Dedifferentiated amniotic fluid mesenchymal stem cell (primary cell): ENCODE measurements around the gene SYNDIG1L.
"Not testable (repeated sequence)": the region's sequence is repeated elsewhere in the genome, so short reads cannot be mapped to it uniquely, and the experiment has no call there.

ENCODE experiments used
- DNase-seq: peaks from one replicate; pipeline ENCODE4 v3.0.0-alpha.2; 2016; ENCODE audit errors: extremely low spot score

SYNDIG1L gene

GRCh38 chr14:74426202-74426582, at the start of gene SYNDIG1L:
Gene SYNDIG1L, minus strand, starts transcription at chr14:74426210. Its CDS starts 16,466 bp downstream, at chr14:74409744.
- no peak for DNase-seq

DNA sequence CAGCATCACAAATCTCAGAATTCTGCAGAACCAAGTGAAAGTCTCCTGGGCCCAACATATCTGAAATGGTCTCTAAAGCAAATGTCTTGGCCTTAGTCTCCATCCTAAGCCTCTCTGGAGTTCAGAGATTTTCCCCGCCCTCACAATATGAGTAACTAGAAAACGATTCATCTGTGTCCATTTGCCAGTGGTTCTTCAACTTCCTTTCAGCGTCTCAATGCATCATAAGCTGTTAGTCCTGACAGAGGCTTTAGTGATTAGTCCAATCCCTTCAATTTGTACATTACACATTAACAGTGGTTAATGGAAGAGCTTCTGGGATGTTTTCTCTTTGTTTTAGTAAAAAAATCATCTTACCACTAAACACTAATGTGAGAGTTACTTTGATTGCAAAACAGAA, 49.7 kb upstream of the SYNDIG1L start:
- peak; percentile 58 for DNase-seq

- no peak for DNase-seq
These were observed 48.4 kb upstream of the SYNDIG1L start for GRCh38 chr14:74474376-74474775.

DNA sequence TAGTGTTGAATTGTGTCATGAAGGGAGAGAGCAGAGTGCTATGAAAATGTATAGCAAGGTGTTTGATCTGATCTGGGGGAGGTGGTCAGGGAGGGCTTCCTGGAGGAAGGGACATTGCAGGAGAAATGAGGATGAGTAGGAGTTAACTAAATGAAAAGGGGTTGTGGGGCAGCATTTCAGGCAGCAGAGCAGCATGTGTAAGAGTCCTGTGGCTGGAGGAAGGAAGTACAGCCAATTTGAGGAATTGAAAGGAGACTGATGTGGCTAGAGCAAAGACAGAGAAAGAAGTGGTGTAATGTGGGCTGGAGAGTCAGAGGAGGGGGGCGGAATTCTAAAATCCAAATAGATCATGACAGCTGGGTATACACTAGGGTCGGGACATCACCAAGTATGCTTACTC, 46.6 kb upstream of the SYNDIG1L start:
- DNase-seq: no peak

- DNase-seq: no peak
These were observed 43.8 kb upstream of the SYNDIG1L start for GRCh38 chr14:74469548-74470518.

DNA sequence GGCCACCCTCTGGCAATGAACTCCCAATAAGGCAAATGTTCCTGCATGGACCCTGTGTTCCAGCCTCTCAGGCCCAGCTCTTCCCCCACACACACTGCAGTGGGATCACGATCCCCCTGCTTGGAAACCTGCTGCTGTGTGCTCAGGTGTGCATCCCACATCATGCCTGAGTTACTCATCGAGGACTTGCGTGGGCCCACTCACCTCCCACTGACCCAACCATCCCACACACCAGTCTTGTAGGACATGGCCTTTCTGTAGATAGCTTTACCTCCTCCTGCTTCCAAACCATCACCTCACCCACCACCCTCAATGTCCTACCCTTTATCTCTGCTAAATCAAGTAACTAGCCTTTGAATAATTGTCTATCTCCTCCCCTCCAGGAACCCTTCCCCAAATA, 42.5 kb upstream of the SYNDIG1L start:
- no peak for DNase-seq

GRCh38 chr14:74465335-74465734, 39.3 kb upstream of the SYNDIG1L start:
- DNase-seq: no peak

DNA sequence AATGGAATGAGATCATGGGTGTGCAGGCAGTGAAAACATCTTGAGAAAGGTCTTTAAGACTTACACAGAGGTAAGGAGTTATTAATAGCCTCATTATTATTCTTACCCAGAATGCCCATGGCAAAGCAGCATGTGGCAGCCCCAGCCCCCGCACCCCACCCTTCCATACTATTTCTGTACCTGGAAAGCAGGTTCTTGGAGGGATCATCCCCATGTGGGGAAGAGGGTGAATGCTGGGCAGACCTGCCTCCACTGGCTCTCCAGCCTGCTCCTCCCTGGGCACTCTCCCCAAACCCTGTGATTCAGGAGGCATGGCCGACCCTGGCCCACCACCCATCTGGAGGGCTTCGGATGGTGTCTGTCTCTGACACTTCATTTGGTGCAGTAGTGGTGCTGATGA, 38.8 kb upstream of the SYNDIG1L start:
- DNase-seq: no peak

DNA sequence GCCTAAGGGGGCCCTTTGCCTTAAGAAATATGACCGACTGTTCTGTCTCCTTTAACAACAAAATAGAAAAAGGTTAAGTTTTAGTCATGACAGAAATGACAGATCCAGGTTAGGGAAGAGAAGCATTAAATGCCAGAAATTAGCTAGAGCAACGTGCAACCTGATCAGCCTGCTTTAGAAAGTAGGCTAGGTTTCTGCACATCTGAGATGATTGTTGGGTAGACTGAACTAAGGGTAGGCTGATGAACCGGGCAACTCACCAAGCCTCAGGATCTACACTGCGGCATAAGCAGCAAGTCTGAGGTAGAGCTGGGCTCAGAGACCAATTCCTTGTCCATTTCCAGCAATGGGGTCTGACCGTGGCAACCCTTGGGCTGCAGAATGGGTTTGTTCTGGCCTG, 37.7 kb upstream of the SYNDIG1L start:
- DNase-seq: no peak

- DNase-seq: no peak
These were observed 37.0 kb upstream of the SYNDIG1L start for GRCh38 chr14:74462993-74463392.

DNA sequence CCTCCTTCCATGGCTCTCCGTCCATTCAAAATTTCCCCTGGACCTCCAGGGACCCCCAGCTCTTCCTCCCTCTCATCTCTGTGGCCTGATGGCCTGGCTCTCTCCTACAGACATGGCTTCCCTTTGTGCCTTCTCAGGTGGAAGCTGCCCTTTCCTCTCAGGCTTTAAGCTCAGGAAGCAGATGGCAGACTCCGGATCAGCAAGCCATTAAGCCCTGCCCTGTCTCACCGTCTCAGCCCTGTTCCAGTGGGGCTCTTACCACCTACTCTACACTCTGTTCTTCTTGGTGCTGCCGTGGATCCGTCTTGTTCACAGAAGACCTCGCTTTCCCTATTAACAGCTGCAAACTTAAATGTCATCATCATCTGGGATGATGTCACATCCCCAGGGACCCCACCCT, 34.0 kb upstream of the SYNDIG1L start:
- no peak for DNase-seq

DNA sequence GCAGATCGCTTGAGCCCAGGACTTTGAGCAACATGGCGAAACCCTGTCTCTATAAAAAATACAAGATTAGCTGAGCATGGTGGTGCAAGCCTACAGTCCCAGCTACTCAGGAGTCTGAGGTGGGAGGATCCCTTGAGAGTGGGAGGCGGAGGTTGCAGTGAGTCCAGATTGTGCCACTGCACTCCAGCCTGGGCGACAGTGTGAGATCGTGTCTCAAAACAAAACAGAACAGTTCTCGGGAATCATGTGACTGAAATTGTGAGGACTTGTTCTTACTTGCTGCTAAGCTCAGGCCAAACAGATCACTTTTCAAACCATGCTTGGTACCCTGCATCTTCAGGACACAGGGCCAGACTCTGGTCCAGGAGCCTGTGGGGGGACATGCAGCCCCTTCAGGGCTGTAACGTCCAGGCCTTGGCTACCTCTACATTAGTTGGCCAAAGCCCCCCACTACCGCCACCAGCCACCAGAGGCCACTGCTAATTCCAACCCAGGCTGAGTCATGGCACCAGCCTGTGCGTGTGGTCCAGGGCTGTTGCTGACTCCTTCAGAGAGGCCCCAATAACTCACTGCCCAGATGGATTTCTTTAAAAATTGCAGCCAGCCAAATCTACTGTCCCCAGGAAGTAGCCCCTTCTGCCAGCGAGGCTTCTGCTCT, 33.4 kb upstream of the SYNDIG1L start:
- peak; percentile 47 for DNase-seq

DNA sequence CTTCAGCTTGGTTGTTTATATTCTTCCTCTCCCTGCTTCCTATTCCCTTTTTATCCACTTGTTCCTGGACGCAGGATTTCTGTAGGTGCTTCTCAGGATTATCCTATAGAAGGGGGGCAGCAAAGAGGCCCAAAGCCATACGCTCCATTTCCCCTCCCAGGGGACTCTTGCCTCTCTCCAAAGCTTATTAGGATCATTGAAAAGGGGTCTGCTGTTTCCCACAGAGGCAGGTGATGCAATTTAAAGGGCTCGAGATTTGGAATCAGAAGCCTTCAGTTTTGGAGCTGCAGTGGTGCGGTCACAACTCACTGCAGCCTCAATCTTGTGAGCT, 31.5 kb upstream of the SYNDIG1L start:
- DNase-seq: no peak

- no peak for DNase-seq
These were observed 30.9 kb upstream of the SYNDIG1L start for GRCh38 chr14:74456684-74457564.

DNA sequence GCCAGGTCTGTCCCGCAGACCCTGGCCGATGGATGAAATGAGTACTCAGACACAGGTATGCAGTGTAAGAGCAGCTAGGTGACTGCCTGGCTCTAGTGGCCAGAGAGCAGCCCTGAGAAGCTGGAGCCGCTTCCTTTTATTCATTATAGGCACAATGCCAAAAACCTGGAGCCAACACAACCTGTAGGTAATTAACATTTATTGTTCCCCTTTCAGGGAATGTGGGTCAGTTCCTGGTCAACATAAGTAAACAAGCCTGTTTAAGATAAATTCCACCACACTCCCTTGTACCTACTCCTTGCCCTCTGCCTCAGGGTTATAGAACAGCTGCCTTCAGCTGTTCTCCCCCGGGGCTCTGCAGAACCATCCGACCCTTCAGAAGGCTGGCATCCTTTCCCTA, 28.4 kb upstream of the SYNDIG1L start:
- not testable (repeated sequence) for DNase-seq

GRCh38 chr14:74444866-74445265, 18.9 kb upstream of the SYNDIG1L start:
- DNase-seq: no peak

DNA sequence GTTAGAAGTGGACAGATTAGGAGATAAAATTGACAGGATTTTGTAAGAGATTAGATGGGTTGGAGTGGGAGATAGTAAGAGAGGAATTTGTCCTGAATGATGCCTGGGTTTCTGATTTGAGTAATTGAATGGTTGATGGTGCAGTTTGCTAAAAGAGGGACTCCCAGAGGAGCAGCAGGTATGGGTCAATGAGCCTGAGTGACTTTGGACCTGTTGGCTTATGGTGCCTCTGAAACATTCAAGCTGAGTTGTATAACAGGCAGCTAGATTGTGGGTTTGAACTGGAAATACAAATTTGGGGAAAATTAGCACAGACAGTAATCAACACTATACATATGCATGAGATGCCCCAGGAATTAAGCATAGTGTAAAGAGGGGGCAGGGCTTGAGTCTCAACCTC, 16.7 kb upstream of the SYNDIG1L start:
- no peak for DNase-seq

GRCh38 chr14:74441113-74441512, 15.1 kb upstream of the SYNDIG1L start:
- DNase-seq: no peak

DNA sequence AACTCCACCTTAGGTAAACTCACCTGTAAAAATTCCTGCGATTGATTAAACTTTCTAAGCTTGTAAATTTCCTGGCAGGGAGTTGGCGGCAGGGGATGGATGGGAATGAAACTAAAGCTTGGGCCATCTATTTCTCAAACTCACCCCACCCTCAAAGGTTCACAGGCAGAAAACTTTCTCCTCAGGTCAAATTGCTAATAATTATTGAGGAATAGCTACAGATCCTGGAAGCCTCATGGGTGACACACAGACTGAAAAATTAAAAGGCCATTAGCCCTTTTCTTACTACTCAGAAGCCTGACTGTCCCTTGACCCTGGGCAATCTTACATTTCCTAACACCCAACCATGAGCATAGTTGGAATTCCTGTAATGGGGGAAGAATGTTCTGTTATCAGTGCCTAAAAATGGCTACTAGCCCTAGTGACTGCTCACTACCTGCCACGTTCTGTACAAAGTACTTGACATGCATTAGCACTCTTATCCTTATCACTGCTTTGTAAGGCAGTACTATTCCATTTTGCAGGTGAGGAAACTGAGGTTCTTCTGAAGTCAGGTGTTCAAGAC, 12.4 kb upstream of the SYNDIG1L start:
- DNase-seq: no peak

DNA sequence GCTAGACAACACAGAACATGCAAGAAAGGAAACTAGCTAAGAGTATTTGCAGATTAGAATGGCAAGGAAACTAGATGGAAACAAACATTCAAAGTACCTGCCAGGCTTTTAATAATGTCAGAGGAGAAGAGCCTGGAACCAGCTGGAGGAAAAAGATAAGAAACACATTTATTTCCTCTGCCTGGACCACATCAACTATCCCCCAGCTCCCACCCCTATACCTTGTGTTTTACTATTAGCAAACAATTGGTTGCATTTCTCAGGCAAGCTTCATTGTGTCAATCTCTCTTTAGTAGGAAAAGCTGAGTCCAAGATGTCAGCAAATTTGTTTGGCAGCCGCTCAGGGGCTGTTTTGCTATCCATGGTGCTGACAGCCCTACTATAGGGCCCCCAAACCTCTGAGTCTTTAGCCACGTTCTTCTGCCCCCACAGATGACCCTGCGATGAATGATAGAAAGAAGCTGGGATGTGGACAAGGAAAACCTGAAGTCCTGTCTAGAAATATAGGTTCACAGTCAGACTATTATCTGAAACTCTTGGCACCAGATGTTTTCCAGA, 11.6 kb upstream of the SYNDIG1L start:
- DNase-seq: no peak

GRCh38 chr14:74434294-74434693, 8.3 kb upstream of the SYNDIG1L start:
- no peak for DNase-seq

DNA sequence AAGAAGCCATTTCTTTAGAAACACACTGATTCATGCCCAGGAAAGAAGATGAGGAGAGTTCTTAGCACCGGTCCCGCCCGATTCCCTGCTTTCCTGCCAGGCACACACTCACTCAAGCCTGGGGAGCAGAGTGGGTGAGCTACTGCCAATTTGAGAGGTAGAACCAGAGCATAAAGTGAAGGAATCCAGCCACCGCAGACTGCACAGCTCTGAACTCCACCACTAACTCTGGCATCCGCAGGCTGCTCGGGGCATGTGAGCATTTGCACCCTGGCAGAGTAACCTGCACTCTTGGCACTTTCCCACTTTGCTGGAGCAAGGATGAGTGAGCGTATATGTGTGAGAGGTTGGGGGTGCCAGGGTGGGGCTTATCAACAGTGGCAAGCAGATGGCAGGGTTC, 4.0 kb upstream of the SYNDIG1L start:
- no peak for DNase-seq
